Activated CD4-positive, alpha-beta T cell treated with anti-CD3 and anti-CD28 coated beads for 4 hours (primary cell): ENCODE data around the gene NDUFA8.
A peak's percentile ranks its signal among the peaks of the same experiment; 100 is the strongest.

Experiments used
- DNase-seq, 2 donors: peaks; one replicate each; pipeline ENCODE4 v3.0.0-alpha.2; 2020

Gene NDUFA8

GRCh38 chr9:122095010-122095767, 64.4 kb downstream of the NDUFA8 start:
- DNase-seq: peak; percentile 30 to 52
